Liver (tissue), 3 donors: Measurements from ENCODE around the gene RAB5IF.

Experiments used
- CTCF ChIP-seq: fragments of 150-350 bp; IDR thresholded peaks from 2 replicates; pipeline ENCODE4 v1.5.1; 2017; ENCODE audit warnings: improper control_type of control experiment, low read depth, low read length; ENCODE audit not compliant: missing input control
- EGR1 ChIP-seq, 2 donors: IDR thresholded peaks; 2 replicates each; pipeline ENCODE4 v1.6.1; 2016 to 2018; ENCODE audit warnings: antibody characterized with exemption in 2 of 2, low read depth in 2 of 2
- FOXA1 ChIP-seq: IDR thresholded peaks from 2 replicates; pipeline ENCODE4 v1.6.1; 2016; ENCODE audit warnings: antibody characterized with exemption
- HNF4G ChIP-seq: IDR thresholded peaks from 2 replicates; pipeline ENCODE4 v1.6.1; 2016; ENCODE audit warnings: antibody characterized with exemption
- JUND ChIP-seq, 2 donors: IDR thresholded peaks; 2 replicates each; pipeline ENCODE4 v1.6.1; 2016; ENCODE audit warnings: antibody characterized with exemption in 2 of 2
- MAX ChIP-seq: IDR thresholded peaks from 2 replicates; pipeline ENCODE4 v1.6.1; 2016; ENCODE audit warnings: antibody characterized with exemption
- NR2F2 ChIP-seq: IDR thresholded peaks from 2 replicates; pipeline ENCODE4 v1.6.1; 2016; ENCODE audit warnings: antibody characterized with exemption
- RAD21 ChIP-seq, 2 donors: IDR thresholded peaks; 2 replicates each; pipeline ENCODE4 v1.6.1; 2016; ENCODE audit warnings: antibody characterized with exemption in 2 of 2, mild to moderate bottlenecking in 2 of 2
- REST ChIP-seq: IDR thresholded peaks from 2 replicates; pipeline ENCODE4 v1.6.1; 2016; ENCODE audit warnings: antibody characterized with exemption, mild to moderate bottlenecking
- RXRA ChIP-seq, 2 donors: IDR thresholded peaks; 2 replicates each; pipeline ENCODE4 v1.6.1; 2017 to 2018; ENCODE audit warnings: antibody characterized with exemption in 2 of 2, mild to moderate bottlenecking in 1 of 2
- SP1 ChIP-seq: IDR thresholded peaks from 2 replicates; pipeline ENCODE4 v1.6.1; 2018; ENCODE audit warnings: antibody characterized with exemption, mild to moderate bottlenecking
- TAF1 ChIP-seq: conservative IDR thresholded peaks from 2 replicates; pipeline ENCODE4 v1.6.1; 2016; ENCODE audit warnings: antibody characterized with exemption, mild to moderate bottlenecking
- YY1 ChIP-seq: IDR thresholded peaks from 2 replicates; pipeline ENCODE4 v1.6.1; 2016; ENCODE audit warnings: antibody characterized with exemption, mild to moderate bottlenecking
- TF ChIP-seq, protein P1 (sequence below): IDR thresholded peaks from 2 replicates; pipeline ENCODE4 v1.6.1; 2016; ENCODE audit warnings: antibody characterized with exemption
- donor health status: healthy.
- donor health status: healthy.

GRCh38 chr20:36607586-36608387 is 2.2 kb downstream of the RAB5IF start:
- TF ChIP-seq CTCF: no peak
- TF ChIP-seq JUND (IDR thresholded peaks at IDR 0.05): peak; percentile 40 to 51
- peak; percentile 76 for TF ChIP-seq MAX
- TF ChIP-seq TAF1: no peak
- peak; percentile 80 for TF ChIP-seq YY1
- TF ChIP-seq, protein P1, sequence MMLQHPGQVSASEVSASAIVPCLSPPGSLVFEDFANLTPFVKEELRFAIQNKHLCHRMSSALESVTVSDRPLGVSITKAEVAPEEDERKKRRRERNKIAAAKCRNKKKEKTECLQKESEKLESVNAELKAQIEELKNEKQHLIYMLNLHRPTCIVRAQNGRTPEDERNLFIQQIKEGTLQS: no peak
- peak in 1 of 2 donors; percentile 24 for TF ChIP-seq RAD21 (IDR thresholded peaks at IDR 0.05)
- TF ChIP-seq FOXA1: no peak
- no peak for TF ChIP-seq EGR1 (IDR thresholded peaks at IDR 0.05; ENCODE audit: low read depth in 2 of 2)
- no peak for TF ChIP-seq REST
- no peak for TF ChIP-seq NR2F2
- peak; percentile 76 for TF ChIP-seq SP1
- TF ChIP-seq RXRA (IDR thresholded peaks at IDR 0.05): peak; percentile 56 to 66
- peak; percentile 62 for TF ChIP-seq HNF4G
